NCI-H524 (cell line): ENCODE results near the gene TMUB1.
A peak's percentile ranks its signal among the peaks of the same experiment; 100 is the strongest.

ENCODE experiments used
- DNase-seq, 2 experiments: peaks; one replicate each; lab custom pipeline; 2025; lab: John Stamatoyannopoulos, UW

TMUB1 gene

GRCh38 chr7:151121380-151122170 is 38.3 kb upstream of the TMUB1 start:
- no peak for DNase-seq

GRCh38 chr7:151120896-151121295 is 37.6 kb upstream of the TMUB1 start:
- no peak for DNase-seq

DNA sequence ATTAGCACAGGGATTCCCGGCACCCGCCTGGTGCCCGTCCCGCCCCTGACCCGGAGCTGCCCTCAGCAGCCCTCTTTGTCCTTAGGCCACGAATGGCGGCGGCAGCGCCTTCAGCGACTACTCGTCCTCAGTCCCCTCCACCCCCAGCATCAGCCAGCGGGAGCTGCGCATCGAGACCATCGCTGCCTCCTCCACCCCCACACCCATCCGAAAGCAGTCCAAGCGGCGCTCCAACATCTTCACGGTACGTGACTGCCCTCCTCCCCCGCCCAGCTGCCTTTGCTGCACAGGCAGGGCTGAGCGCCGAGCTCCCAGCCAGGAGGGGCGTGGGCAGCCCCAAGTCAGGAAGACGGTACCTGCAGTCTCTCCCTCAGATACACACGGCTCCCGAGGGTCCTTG is 36.6 kb upstream of the TMUB1 start:
- DNase-seq: no peak

DNA sequence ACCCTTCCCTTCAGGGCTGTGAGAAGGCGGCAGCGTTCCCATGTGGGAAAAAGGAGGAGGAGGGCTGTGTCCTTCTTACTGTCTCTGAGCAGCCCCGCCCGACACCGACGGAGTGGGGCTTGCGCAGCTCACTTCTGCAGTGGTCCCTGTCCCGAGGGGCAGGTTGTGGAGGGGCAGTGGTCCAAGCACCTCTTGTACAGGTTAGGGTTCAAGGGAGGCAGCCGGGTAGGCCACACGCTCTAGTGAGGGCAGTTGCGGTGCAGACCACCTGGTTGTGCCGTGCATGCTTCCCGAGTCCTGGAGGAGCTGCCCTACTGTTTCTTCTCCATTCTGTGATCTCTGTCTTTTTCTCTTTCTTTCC is 35.7 kb upstream of the TMUB1 start:
- no peak for DNase-seq

DNA sequence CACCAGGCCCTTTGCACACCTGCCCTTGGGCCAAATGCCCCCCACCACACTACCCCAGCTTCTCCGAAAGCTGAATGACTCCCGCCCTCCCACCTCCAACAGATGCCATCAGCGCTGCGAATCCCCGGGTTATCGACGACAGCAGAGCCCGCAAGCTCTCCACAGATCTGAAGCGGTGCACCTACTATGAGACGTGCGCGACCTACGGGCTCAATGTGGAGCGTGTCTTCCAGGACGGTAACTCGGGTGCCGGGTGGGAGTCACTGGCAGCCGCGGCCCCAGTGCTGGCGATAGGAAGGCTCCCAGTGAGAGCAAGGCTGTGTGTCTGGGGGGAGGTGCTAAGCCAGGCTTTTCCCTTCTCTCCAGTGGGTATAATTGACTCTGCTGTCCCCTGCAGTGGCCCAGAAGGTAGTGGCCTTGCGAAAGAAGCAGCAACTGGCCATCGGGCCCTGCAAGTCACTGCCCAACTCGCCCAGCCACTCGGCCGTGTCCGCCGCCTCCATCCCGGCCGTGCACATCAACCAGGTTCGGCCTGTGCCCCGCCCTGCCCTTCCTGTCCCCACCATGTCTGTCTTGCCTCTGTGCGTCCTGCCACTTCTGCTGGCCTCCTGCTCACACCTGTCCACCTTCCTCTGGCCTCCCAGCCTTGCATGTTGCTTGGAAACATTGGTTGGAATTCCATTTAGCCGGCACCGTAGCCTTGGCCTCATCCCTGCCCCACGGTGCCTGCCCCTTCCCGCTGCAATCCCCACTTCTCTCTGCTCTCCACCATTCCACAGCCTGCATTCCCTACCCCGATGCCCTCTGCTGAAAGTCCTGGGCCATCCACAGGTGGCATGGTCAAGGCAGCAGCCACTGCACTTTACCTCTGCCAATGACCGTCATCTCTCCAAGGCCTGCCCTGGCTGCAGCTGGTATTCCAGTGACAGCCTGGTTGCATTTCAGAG is 35.1 kb upstream of the TMUB1 start:
- DNase-seq: no peak

GRCh38 chr7:151117565-151117964 is 34.3 kb upstream of the TMUB1 start:
- DNase-seq: no peak

GRCh38 chr7:151116603-151117440 is 33.5 kb upstream of the TMUB1 start:
- DNase-seq: no peak

- DNase-seq: no peak
These were observed 32.6 kb upstream of the TMUB1 start for GRCh38 chr7:151115836-151116418.

DNA sequence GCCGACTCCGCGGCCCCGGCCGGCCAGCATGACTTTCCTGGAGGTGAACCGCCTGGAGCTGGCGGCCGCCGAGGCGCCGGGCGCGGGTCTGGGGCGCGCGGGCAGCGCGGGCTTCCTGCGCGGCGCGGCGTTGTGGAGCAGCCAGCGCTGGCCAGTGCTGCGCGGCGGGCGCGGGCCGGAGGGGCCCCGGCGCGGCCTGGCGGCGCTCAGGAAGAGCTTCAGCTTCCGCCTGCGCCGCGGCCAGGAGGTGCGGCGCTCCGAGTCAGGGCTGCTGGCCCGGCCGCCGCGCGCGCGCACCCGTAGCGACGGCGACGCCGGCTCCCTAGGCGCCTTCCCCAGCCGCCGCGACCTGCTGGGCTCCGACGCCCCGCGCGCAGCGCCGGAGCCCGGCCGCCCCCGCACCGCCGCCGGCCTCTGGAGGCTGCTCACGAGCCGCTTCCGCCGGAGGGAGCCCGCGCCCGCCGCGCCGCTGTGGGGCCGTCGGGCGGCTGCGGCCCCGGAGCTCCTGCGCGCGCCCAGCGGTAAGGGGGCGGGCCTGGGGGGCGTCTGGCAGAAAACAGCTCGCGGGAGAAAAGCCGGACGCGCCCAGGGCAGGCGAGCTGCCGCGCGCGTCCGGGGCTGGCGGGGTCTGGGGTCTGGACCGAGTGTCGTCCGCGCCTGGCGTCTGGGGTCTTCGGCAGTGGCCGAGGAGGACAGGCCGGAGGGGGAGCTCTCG is 32.0 kb upstream of the TMUB1 start:
- no peak for DNase-seq

- no peak for DNase-seq
These were observed 31.1 kb upstream of the TMUB1 start for GRCh38 chr7:151114151-151115090.

- no peak for DNase-seq
These were observed 30.3 kb upstream of the TMUB1 start for GRCh38 chr7:151113344-151114150.

- DNase-seq: peak; percentile 61 to 69
These were observed 27.8 kb upstream of the TMUB1 start for GRCh38 chr7:151110941-151111645.

DNA sequence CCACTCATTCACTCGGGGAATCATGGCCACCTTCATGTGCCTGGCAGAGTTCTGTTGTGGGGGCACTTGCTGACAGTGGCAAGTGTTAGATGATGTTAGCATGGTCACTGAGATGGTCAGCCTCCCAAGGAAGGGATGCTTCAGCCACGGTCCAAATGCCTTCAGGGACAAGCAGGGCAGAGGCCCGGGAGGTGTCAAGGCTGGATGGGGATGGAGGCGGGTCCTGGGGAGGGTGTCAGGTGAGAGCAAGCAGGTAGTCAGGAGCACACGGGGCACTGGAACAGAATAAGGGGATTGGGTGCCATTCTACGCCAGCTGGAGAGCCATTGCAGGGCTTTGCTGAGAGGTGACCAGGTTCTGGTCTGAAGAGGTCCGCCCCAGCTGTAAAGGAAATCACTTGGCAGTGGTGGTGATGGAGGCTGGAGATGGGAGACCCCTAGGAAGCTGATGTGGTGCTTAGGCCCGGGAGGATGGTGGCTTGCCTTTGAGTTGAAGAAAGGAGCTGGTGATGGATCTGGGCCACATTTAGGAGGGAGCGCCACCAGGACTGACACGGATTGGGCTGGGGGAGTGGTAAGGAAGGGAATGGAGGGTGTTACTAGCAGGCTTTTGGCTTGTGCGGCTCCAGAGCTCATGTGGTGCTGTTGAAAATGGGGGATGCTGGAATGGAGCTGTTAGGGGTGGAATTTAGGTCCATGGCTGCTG is 27.1 kb upstream of the TMUB1 start:
- DNase-seq: no peak

DNA sequence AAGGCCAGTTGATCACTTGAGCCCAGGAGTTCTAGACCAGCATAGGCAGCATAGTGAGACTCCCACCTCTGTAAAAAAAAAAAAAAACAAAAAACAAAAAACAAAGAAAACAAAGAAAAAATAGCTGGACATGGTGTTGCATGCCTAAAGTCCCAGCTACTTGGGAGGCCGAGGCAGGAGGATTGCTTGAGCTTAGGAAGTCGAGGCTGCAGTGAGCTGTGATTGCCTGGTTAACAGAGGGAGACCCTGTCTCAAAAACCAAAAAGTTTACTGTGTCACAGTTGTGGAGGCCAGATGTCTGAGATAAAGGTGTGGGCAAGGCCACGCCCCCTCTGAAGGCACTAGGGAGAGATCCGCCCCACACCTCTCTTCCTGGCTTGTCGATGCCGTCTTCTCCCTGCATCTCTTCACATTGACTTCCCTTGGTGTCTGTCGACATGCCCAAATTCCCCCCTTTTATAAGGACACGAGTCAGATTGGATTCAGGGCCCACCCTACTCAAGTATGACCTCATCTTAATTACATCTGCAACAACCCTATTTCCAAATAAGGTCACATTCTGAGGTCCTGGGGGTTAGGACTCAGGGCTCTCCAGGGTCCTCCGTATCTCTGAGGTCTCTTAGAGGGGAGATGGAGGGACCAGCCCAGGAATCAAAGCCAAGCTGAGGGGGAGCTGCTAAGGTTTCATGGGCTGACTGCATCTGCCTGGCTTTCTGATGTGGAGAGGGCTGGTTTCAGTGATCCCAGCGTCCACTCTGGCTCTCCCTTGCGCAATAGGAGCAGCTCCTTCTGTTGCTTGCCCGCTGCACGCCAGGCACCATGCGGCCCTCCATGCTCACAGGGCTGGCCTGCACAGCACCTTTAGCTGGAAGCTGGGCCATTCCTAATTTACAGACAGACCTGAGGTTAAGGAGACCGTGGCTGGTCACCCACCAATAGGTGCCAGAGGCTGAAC is 26.1 kb upstream of the TMUB1 start:
- no peak for DNase-seq

DNA sequence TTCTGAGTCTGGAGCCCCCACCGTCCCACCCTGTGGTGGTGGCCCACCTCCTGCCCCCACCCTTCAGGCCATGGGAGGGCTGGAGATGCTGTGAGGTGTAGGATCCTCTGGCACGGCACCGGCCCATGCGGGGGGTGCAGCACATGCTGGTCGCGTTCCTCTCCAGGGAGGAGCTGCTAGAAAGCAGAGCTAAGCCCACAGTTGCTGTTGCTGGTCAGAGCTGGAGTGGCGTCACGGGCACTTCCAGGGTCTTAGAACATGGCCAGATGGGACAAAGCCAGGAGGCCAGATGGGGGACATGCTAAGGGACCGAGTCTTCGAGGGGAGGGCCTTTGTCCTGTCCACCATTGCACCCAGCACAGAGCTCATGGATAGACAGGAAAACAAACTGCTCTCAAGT is 24.6 kb upstream of the TMUB1 start:
- peak; percentile 94 to 96 for DNase-seq

- DNase-seq: no peak
These were observed 21.3 kb upstream of the TMUB1 start for GRCh38 chr7:151104411-151105235.
